IPS-NIHi7 (cell line): Measurements from ENCODE around the gene POR.
"Not testable (repeated sequence)": the region's sequence is repeated elsewhere in the genome, so short reads cannot be mapped to it uniquely, and the experiment has no call there.

ENCODE experiments used
- DNase-seq: peaks from one replicate; pipeline ENCODE4 v3.0.0; 2012; ENCODE audit warnings: mixed read lengths; ENCODE audit errors: extremely low spot score

Gene POR

GRCh38 chr7:75991531-75992082 is 76.7 kb downstream of the POR start:
- DNase-seq: no peak

DNA sequence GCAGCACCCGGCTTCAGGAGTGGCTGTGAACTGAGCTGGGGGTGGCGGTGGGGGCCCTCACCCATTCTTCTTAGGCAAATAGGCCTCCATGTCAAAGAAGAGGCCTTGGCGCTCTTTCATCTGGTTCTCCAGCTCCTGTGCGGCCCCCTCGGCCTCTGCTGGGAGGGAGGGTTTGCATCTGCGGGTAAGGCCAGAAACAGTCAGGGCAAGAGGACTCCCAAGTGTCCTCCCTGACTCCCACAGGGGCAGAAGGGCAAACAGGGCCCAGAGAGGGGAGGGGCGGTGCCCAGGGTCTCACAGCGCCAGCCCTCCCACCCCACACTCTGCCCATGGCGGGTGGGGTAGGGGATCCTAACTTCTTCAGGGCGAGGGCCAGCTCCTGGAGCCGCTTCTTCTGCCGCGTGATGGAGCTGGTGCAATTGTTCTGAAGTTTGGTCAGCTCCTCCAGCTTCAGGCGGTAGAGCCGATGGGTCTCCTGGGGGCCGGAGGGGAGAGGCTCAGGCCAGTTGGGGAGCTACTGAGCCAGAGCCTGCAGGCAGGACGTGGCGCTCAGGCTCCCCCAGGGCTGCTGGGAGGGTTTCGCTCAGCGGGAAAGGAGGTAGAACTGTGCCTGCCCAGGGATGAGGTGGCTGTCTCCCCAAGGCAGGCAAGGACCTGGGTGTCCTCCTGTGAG is 77.3 kb downstream of the POR start:
- DNase-seq: no peak

DNA sequence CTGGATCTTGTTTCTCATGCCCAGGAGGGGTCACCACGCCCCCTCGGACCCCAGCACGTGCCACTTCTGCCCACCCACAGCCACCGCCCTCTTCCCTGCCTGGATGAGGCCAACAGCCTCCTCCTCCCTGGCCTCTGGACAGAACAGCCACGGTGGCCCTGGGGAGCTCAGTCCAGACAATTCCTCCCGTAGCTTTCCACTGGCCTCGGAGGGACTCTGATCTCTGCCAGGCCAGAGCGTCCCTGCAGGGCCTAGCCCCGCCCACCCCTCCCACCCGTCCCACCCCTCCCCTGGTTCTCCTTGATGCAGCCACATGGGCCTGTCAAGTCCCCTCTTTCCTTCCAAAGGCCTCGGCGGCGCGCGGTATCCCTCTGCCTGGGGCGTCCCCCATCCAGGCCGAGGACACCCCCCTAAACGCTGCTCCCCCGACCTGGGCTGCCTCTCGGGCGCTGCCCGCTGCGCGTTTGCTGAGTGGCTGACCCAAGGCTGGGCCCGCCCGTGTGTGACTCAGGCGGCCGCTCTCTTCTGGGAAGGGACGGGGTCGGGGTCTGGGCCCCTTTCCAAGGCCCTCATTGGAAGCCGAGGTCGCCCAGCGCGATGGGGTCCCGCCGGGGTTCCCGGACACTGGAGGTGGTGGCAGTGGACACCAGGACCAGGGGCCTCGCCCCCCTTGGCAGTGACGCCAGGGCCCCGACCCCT is 78.9 kb downstream of the POR start:
- DNase-seq: peak; percentile 91

GRCh38 chr7:75994388-75995051 is 79.6 kb downstream of the POR start, which contains the start of gene TMEM120A:
Gene TMEM120A, minus strand, starts transcription at chr7:75994595. Its CDS starts 25 bp downstream, at chr7:75994570.
- DNase-seq: peak; percentile 100

DNA sequence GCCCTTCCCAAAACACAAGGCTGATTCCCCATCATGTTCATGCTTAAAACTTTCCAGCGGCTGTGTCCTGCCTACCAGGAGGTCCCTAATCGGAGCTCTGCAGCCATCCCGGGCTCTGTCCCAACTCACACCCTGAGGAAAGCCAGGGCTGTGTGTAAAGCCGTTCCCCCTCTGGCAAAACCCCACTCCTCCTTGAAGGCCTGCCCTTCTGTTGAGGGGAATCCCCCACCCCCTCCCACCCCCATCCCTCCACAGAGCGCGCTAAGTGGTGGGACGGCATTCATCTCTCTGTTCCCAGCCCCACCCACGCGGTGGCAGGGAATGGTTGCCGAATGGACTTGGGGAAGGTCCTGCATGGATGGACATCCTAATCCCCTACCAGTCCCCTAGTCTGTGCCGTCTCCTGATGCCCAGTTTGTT is 80.1 kb downstream of the POR start:
- DNase-seq: peak; percentile 36

- DNase-seq: peak; percentile 7
Observed at GRCh38 chr7:75995996-75996395, 81.0 kb downstream of the POR start.

GRCh38 chr7:75996476-75996875 is 81.5 kb downstream of the POR start:
- no peak for DNase-seq

- no peak for DNase-seq
Observed at GRCh38 chr7:75998038-75998437, 83.1 kb downstream of the POR start.

GRCh38 chr7:76000566-76000965 is 85.6 kb downstream of the POR start:
- peak; percentile 7 for DNase-seq

- DNase-seq: no peak
Observed at GRCh38 chr7:76002139-76002538, 87.2 kb downstream of the POR start.

DNA sequence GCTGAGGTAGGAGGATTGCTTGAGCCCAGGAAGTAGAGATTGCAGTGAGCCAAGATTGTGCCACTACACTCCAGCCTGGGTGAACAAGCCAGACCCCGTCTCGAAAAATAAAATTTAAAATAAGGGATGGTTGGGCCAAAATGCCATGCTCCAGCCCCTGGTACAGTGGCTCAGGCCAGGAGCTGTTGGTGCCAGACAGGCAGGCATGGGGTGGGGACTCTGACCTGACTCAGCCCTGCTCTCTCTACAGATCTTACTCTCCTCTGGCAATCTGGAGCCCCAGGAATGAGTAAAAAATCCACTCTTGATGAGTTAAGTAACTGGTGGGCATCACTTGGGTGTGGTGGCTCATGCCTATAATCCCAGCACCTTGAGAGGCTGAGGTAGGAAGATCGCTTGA is 87.9 kb downstream of the POR start:
- DNase-seq: no peak

DNA sequence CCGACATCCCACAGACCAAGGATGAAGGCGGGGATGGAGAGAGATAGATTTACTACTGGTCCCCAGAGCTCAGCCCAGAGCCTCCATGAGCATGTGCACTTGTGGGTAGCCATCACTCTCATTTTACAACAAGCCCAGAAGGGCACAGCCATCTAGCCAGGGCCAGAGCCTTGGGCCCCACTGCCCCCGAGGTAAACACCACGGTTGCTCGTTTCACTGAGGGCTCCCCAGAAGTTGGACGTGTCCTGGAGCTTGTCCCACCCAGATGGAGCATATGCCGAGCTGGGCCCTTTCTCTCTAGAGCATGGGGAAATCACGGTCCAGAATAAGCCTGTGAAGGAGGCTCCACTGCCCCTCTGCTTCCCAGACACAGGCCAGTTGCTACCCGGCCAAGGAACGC is 88.4 kb downstream of the POR start:
- no peak for DNase-seq

DNA sequence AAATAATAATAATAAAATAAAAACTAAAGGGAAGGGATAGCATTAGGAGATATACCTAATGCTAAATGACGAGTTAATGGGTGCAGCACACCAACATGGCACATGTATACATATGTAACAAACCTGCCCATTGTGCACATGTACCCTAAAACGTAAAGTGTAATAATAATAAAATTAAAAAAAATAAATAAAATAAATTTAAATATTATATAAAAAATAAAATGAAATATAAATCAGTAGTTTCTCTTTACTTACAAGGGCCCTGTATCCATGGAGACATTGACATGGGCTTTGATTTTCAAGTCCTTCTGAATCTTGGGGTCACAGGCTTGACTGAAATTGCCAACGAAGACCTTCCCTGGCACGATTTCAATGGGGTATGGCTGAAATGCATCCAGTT is 90.0 kb downstream of the POR start:
- DNase-seq: not testable (repeated sequence)

- DNase-seq: no peak
Observed at GRCh38 chr7:76008156-76008687, 93.3 kb downstream of the POR start.

DNA sequence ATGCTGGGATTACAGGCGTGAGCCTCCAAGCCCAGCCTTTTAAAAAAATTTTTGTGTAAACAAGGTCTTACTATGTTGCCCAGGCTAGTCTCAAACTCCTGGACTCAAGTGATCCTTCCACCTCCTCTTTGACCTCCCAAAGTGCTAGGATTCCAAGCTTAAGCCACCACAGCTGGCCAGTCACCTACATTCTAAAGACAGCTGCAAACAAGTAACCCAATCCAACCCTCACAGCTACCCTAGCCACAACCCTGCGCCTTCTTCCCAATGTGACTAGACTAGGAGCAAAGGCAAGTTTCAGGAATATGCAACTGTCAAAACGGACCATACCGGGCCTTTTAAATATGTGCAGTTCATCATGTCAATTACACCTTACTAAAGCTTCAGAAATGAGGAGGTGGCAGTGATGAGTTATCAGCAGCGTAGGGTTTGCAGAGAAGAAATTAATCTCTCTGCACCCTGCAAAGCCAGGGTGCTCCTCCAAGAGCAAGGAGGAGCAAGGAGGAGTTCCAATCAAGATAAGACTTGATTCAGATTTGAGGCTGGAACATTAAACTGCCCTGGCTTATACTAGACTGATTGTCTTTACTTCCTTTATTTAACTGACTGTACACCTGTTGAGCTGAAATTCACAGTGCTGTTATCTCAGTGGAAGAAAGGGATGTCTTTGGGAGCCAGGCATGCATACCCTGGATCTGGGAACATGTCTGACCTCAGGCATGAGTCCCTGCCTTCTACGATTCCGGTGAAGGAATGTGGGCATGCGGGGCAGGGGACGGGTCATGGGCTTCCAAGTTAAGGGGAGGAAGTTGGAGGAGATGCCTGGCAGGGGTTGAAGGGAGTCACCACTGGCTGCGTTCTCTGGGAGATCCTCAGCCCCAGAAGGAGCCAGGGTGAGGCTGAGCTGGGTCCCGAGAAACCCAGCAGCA is 95.0 kb downstream of the POR start:
- DNase-seq: no peak

DNA sequence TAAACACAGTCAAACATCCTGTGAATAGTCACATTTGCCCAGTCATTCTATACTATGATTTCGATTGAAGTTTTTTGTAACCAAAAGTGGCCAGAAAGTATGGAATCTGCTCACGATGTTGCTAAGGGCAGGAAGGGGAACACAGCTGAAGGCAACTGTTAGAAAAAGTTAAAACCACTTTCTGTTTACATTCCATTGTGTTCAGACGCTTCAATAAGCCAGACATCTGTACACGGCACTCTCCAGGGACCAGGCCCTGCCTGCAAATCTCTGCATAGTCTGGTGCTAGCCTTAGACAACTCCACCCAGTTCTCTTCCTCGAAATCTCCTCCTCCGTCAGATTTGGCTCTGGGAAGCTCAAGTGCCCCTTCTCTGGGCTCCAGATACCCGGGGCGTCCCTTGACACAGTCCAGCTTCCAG is 96.5 kb downstream of the POR start:
- DNase-seq: no peak

- DNase-seq: no peak
Observed at GRCh38 chr7:76016191-76016947, 101.4 kb downstream of the POR start.

DNA sequence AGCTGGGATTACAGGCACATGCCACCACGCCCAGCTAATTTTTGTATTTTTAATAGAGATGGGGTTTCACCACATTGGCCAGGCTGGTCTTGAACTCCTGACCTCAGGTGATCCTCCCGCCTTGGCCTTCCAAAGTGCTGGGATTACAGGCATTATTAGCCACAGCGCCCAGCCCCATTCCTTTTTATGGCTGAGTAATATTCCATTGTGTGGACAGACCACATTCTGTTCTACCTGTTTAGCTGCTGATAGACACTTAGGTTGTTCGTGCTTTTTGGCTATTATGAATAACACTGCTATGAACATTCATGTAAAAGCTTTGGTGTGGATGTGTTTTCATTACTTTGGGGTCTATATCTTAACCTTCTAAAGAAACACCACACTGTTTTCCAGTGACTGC is 103.6 kb downstream of the POR start:
- not testable (repeated sequence) for DNase-seq

DNA sequence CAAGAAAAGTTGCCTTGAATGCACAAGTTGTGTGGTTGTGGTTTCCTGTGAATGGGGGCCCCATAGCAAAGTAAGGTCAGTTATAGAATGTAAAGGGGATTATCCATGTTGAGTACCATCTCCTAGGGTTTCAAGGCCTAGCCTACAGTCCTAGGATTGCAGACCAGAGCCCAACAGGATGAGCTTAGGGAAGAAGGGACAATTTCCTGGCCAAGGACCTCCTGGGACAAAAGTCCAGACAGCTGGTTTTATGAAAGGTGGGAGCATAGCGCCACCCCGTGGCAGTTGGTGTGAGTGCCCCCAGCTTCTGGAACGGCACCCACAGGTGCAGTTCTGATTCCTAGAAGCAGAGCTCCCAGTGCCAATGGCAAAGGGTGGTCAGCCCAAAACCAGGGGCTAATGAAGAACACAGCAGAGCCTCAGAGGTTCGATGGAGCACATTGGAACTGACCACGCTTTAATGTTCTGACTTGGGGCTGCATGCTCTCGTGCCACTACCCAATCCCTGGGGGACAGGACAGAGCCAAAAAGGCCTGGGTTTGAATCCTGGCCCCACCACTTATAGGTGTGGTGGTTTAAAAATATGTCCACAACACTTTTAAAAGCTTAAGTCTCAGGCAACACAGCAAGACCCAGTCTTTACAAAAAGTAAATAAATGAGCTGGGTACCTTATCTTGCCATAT is 105.2 kb downstream of the POR start:
- DNase-seq: peak; percentile 92
